Umbilical cord (tissue), 1 donor: ENCODE results near the gene DDX43. TPM values are rescaled to one million over a fixed set of nuclear protein-coding genes. Genes with fewer than 3 reads are reported as not detected.

Experiments
- total RNA-seq: library from RNA; depleted of rRNA; stranded (reverse); fragments of >200 nt; gene quantifications from one replicate; pipeline ENCODE4 v1.2.3, GENCODE V29; 2014; ENCODE audit warnings: low replicate concordance; ENCODE audit not compliant: insufficient read depth

The DDX43 gene
- total RNA-seq, 1 donor from 2014 or later = 2.6 TPM

Other genes starting within 250 kb of the DDX43 start
- not detected for gene KHDC1L, start 169.3 kb upstream of the DDX43 start, total RNA-seq
- 8.9 TPM for gene KHDC1, start 131.6 kb upstream of the DDX43 start, total RNA-seq
- gene DPPA5, start 40.6 kb upstream of the DDX43 start, total RNA-seq = not detected
- gene KHDC3L, start 32.2 kb upstream of the DDX43 start, total RNA-seq = not detected
- not detected for gene OOEP, start 24.9 kb upstream of the DDX43 start, total RNA-seq
- 13.0 TPM for gene CGAS, start 57.5 kb downstream of the DDX43 start, total RNA-seq
- 18.5 TPM for gene MTO1, start 66.9 kb downstream of the DDX43 start, total RNA-seq
- gene EEF1A1, start 126.2 kb downstream of the DDX43 start, total RNA-seq = 18,956 TPM